HG03432 (cell line): ENCODE results near the gene TCF15.
A peak's percentile ranks its signal among the peaks of the same experiment; 100 is the strongest.

Experiments used
- ATAC-seq: cut with Tn5 transposase; IDR thresholded peaks from one replicate; pipeline ENCODE4 v1.9.1; 2021; ENCODE audit warnings: mild to moderate bottlenecking, moderate library complexity; ENCODE audit not compliant: unreplicated experiment

Gene TCF15

GRCh38 chr20:610130-611046 lies at the start of gene TCF15:
Gene TCF15 (minus strand): TSS chr20:610309. CDS start chr20:610237, 72 bp downstream.
- ATAC-seq, result no peak

GRCh38 chr20:658731-659291 lies 48.7 kb upstream of the TCF15 start:
- no peak for ATAC-seq

GRCh38 chr20:658202-658601 lies 48.1 kb upstream of the TCF15 start:
- no peak for ATAC-seq

- ATAC-seq, result no peak
These were observed 45.9 kb upstream of the TCF15 start for GRCh38 chr20:655726-656624.

GRCh38 chr20:654417-654750 lies 44.3 kb upstream of the TCF15 start:
- no peak for ATAC-seq

- ATAC-seq, result no peak
These were observed 43.7 kb upstream of the TCF15 start for GRCh38 chr20:653590-654416.

- ATAC-seq, result peak; percentile 92
These were observed 43.0 kb upstream of the TCF15 start, which contains the start of gene SRXN1 for GRCh38 chr20:653110-653589. Gene SRXN1 (minus strand): TSS chr20:653200. CDS start chr20:653185, 15 bp downstream.

- ATAC-seq, result no peak
These were observed 42.6 kb upstream of the TCF15 start for GRCh38 chr20:652615-653109.

- ATAC-seq, result no peak
These were observed 41.9 kb upstream of the TCF15 start for GRCh38 chr20:651713-652614.

- ATAC-seq, result no peak
These were observed 40.8 kb upstream of the TCF15 start for GRCh38 chr20:650954-651353.

GRCh38 chr20:650281-650680 lies 40.2 kb upstream of the TCF15 start:
- ATAC-seq, result no peak

GRCh38 chr20:647479-648019 lies 37.4 kb upstream of the TCF15 start:
- no peak for ATAC-seq

- no peak for ATAC-seq
These were observed 36.7 kb upstream of the TCF15 start for GRCh38 chr20:646868-647233.

GRCh38 chr20:646107-646867 lies 36.2 kb upstream of the TCF15 start:
- ATAC-seq, result no peak

GRCh38 chr20:645318-646106 lies 35.4 kb upstream of the TCF15 start:
- ATAC-seq, result peak; percentile 82

GRCh38 chr20:644692-645317 lies 34.7 kb upstream of the TCF15 start:
- no peak for ATAC-seq
